DMS114 treated with DMSO at 0.1 percent for 48 hours (cell line): Measurements from ENCODE around the gene MAGEA8.
"Not testable (repeated sequence)": the region's sequence is repeated elsewhere in the genome, so short reads cannot be mapped to it uniquely, and the experiment has no call there.

Experiments used
- DNase-seq: peaks from one replicate; lab custom pipeline; 2025; ENCODE audit not compliant: unreplicated experiment; lab: John Stamatoyannopoulos, UW

The MAGEA8 gene

DNA sequence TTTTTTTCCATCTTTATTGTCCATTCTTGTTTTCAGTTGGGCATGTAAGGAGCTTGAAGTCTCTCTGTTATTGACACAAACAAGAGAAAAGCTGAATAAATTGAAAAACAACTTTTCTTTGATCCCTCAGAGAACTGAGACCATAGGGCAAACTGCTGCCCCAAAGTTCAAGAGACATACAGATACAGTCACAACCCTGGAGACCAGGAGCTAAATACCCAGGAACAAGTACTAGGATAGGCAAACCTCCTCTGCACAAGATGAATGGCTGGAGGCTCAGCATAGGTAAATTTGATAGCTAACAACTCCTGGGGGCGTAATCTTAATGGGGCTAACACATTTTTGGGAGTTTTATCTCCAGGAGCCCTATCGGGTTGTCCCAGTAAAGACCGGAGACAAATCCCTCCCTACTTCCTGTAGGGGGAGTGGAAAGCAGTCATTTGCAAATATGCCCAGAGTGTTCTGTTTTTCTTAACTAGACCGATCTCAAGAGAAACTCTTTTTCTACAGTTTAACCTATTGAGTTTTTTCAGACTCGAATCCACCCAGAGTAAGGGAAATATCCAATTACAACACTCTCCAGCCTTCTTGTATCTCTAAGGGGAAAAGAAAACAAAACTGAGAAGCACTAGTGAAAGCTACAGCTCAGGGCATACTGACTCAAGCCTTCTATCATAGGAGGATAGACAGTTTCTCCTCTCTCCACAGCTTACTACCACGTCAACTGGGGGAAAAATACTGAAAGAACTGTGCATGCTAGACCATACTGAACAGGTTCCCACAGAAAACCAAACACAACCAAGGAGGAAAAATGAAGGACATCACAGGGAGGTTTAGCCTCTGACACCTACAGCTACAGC, 23.1 kb downstream of the MAGEA8 start:
- no peak for DNase-seq

DNA sequence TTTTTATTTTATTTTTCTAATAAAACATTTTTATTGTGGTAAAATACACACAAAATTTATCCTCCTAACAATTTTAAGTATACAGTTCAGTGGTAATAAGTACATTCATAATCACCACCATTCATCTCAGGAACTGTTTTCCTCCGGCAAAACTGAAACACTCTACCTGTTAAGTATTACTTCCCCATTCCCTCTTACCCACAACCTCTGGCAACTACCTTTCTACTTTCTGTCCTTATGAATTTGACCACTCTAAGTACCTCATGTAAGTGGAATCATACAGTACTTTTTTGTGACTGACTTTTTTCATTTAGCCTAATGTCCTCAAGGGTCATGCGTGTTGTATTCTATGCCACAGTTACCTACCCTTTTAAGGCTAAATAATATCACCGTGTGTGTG, 27.3 kb downstream of the MAGEA8 start:
- DNase-seq = no peak

DNA sequence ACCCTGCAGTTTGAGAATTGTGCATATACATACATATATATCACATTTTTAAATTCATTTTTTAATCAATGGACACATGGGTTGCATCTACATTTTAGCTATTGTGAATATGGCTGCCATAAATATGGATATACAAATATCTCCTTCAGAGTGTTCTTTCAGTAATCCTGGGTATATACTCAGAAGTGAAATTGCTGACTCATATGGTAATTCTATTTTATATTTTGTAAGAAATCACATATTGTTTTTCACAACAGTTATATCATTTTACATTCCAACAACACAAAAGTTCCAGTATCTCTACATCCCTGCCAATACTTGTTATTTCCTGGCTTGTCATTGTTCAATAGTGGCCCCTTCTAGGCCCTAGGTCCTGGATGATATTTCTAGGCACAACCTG, 27.7 kb downstream of the MAGEA8 start:
- DNase-seq = no peak

DNA sequence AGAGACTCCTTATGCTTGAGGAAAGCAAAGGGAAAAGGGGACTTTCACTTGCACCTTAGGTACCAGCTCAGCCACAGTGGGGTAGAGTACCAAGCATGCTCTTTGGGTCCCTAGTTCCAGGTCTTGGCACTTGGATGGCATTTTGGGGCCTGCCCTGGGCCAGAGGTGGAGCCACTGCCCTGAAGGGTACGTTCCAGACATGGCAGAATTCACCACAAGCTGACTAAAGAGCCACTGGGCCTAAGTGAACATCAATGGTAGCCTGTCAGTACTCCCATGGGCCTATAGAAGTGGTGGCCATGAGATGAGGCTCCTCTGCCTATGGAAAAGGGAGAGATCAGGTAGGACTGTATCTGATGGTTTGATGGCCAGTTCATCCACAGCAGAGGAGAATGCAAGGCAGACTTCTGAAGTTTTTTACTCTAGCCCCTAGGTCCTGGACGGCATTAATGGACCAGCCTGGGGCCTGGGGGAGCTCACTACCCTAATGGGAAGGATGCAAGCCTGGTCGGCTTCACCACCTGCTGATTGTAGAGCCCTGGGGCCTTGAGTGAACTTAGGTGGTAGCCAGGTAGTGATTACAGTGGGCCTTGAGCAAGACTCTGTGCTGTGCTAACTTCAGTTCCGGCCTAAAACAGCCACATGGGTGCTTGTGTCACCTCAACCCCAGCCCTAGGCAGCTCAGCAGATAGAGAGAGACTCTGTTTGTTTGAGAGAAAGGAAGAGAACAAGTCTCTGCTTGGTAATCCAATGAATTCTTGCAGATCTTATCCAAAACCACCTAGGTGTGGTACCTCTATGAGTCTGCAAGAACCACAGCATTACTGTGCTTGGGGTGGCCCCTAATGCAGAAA, 28.6 kb downstream of the MAGEA8 start:
- DNase-seq = no peak

DNA sequence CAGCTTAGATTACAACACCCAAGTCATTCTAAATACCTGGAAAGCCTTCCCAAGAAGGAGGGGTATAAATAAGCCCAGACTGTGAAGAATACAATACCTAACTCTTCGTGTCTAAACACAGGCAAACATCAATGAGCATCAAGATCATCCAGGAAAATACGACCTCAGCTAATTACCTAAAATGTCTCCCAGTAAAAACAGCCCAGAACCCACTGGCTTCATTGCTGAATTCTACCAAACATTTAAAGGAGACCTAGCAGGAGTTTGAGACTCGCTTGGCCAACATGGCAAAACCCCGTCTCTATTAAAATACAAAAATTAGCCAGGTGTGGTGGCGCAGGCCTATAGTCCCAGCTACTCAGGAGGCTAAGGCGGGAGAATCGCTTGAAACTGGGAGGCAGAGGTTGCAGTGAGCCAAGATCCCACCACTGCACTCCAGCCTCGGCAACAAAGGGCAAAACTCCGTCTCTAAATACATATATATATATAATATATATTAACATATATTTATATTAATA, 29.3 kb downstream of the MAGEA8 start:
- no peak for DNase-seq

DNA sequence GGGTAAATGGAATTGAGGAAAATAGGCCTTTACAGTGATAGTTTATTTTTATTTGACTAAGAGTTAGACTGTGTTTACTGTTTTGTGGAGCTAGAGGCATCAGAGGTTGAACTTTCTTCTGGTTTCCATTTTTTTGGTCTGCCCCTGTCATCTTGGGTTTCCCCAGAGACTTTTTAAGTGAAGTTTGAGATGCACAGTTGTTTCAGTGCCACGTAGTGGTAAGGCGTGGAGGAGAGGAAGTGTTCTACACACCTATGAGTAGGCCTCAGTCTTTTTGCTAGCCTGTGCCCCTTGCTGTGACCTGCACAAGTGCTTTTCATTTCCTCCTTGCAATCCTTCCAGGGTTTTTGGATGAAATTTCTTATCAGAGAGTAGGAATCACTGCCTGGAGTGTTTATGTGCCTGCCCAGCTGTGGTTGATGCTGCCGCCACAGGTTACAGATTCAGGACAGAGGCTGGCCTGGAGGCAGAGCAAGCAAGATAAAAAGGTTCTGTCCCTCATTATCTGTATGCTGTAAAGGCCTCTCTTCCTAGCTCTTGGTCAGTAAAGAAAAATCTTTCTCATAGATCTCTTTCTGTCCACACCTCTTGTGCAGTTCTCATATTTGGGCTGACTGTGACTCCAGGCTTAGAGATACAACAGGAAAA, 35.9 kb downstream of the MAGEA8 start:
- no peak for DNase-seq

DNA sequence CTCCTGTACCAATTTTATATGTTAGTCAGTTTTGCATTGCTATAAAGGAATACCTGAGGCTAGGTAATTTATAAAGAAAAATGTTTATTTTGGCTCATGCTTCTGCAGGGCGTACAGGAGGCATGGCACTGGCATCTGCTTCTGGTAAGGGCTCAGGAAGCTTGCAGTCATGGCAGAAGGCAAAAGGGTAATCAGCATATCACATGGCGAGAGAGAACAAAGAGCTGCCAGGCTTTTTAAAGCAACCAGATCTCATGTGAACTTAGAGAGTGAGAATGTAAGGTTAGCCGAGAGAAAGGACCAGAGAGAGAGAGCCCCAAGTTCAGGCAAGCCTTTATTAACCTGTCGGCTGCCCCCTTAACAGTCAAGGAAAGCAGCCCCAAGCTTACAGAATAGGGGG, 42.9 kb downstream of the MAGEA8 start:
- DNase-seq = not testable (repeated sequence)

DNA sequence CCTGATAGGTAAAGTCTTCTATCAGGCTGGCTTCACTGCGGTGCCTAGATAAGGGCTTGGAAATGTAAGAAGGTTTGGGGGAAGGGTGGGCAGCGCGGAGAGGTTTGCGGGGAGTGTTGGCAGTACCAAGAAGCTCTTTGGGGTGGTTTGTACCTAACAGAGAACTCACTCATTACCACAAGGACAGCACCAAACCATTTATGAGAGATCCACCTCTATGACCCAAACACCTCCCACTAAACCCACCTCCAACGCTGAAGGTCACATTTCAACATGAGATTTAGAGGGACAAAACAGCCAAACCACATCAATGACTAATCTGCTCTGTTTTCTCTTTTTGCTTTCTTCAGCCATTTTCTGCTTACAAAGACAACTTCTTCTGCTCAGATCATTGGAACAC, 43.5 kb downstream of the MAGEA8 start:
- DNase-seq = not testable (repeated sequence)

DNA sequence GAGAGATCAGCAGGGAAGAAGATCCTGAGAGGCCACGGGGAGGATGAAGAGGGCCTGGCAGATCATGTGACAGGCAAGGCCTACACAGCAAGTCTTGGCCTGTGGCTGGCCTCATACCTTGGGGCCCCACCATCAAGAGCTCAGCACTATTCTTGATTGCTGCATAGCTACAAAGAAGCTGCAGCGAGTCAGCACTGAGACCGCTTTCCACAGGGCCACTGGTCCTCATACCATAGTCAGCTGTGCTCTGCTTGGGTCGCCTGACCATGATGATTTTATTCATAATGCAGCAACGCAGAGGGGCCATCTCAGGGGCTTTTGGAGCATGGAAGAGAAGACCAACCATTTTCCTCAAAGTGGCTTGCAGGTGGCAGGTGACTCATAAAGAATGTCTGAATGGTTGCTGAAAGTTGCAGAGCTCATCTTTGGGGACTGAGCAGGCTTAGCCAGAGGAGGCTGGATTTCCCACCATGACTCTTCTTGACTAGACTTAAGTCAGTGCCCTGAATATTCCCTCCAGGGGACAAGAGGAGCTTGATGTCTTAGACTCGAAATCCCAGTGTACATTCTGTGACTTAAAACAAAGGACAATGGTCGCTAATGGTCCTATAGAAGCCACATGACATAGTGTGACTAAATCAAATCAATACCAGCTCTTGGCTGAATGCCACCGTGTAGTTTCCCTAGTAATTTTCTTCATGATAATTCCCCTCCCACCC, 46.4 kb downstream of the MAGEA8 start:
- DNase-seq = not testable (repeated sequence)

DNA sequence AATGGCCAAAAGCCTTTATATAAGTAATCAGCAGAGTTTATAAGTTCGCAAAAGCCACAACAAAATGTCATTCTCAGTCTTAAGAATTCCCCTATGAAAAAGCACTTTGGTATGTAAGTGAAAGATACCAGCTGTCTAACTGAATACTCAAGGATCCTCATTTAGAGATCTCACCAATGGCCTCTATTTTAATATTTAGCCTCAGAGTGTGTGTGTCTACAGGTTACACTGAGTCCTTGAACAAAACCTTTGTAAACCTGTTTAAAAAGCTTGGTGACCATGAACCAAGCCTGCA, 46.9 kb downstream of the MAGEA8 start:
- not testable (repeated sequence) for DNase-seq

DNA sequence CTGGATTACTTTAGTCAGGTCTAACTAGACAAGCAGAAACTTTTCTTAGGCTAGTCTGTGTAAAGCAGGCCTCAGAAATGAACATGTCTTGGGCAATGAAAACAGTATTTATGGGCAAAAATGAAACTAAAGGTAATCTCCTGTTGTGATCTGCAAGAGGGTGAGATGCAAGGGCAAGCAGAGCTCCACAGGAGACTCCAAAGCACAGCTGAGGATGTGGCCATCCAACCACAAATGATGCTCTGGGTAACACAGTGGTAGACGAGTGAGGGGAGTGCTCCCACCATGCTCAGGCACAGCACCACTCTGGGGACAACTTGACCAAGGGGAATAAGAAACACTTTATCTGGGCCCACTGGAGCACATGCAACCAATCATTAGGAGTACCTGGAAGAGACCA, 47.7 kb downstream of the MAGEA8 start:
- DNase-seq = not testable (repeated sequence)

DNA sequence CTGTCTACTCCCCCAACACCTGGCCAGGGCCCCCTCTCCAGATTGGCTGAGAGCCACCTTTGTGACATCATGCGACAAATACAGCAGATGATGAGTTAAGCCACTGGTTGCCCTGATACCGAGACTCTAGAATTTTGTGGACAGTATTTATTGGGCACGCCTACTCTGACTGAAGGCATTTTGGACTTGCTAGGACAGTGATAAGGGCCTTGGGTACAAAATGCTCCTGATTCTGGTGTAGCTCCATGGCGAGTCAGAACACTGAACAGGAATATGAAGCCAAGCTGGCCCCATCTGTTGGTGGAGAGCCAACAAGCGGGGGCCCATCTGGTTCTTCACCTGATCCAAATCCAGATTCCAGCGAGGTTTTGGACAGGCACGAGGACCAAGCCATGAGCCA, 48.4 kb downstream of the MAGEA8 start, which contains the start of gene HSFX4:
Gene HSFX4 (plus strand): TSS at position 174 of the 400 bp plus-strand sequence. CDS start 72 bp downstream, at position 246.
- not testable (repeated sequence) for DNase-seq

DNA sequence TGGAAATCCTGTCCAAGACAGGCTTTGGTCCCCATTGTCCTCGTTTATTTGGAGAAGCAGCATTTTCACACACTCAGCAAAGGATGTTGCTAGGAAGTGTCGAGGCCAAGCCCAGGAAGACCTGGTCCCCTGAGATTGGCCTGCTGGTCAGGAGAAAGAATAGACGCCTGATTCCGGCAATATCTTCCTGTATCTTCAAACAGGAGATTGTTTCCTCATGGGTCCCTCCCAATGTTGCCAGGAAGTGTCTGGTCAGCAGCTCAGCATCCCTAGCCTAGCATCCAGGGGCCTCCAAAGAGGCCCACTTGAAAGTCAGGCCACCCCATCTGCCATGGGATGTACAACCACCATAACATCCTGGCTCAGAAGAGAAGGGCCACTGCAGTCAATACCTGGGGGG, 50.4 kb downstream of the MAGEA8 start:
- DNase-seq = not testable (repeated sequence)

DNA sequence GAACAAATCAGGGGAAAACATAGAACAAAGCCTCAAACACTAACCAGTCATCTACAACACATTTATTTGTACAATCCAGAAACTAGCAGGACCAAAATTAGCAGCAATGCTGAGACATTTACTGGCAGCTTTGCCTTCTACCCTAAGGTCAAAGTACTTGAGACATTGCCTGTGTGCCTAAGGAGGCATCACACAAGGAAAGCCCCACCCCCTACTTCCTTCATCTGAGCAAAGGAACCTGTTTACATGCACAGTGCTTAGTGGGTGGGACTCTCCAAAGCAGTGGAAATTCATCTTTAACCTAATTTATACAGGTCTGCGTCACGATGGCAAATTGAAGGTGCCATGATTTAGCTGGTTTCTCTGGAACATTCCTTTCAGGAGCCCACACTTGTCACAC, 51.2 kb downstream of the MAGEA8 start:
- DNase-seq = not testable (repeated sequence)

DNA sequence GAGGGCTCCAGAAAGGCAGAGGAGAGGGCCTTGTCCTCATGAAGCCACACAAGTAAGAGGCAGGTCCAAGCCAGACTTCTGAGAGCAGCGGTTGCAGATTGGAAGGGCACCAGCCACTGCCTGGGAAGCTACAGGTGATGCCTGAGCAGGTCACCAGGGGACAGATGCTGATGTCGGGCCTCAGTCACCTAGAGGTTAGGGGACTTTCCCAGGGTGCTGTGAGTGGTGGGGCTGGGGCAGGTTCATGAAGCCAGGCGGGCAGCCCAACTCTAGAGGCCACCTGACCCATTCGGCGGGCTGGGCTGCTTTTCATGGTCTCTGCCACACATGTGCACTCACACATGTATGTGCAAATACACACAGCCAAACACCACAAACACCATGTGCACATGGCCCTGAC, 52.0 kb downstream of the MAGEA8 start:
- not testable (repeated sequence) for DNase-seq

DNA sequence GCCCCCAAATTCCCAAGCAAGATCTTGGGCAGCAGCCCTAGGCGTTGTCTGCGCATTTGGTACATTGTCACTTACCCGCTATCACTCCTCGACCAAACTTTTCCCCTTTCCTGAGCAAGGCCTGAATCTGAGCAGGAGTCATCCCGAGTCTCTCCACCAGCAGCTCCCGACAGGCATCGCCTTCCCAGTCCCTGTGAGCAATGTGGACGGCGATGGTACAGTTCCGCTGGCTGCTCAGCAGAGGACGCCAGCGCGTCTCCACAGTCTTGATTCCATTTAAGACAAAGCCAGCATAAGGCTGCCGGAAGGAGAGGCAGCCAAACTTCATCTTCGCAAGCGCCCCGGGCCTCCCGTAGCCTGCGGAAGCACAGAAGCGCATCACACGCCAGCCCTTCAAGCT, 52.6 kb downstream of the MAGEA8 start:
- not testable (repeated sequence) for DNase-seq
